SK-N-SH (cell line): ENCODE results near the gene PTPRK.

Source experiments
- CHD2 ChIP-seq: fragments of 150-350 bp; IDR thresholded peaks from 2 replicates; pipeline ENCODE4 v1.6.1; 2018; ENCODE audit warnings: low read length; ENCODE audit not compliant: partially characterized antibody
- CTCF ChIP-seq: fragments of 200-600 bp; sonication (generic); IDR thresholded peaks from 2 replicates; pipeline ENCODE4 v1.6.1; 2017; ENCODE audit warnings: antibody characterized with exemption, mild to moderate bottlenecking, moderate library complexity
- EZH2phosphoT487 ChIP-seq: fragments of 200-600 bp; sonication (generic); IDR thresholded peaks from 2 replicates; pipeline ENCODE4 v1.6.1; 2017; ENCODE audit warnings: low read depth, mixed run types, mild to moderate bottlenecking, antibody characterized with exemption, moderate library complexity, borderline replicate concordance
- FOSL2 ChIP-seq: IDR thresholded peaks from 2 replicates; pipeline ENCODE4 v1.4.0; 2012; ENCODE audit warnings: low read depth, mild to moderate bottlenecking, moderate library complexity, borderline replicate concordance
- GABPA ChIP-seq: IDR thresholded peaks from 2 replicates; pipeline ENCODE4 v1.4.0; 2012; ENCODE audit warnings: low read depth, mild to moderate bottlenecking
- USF1 ChIP-seq: IDR thresholded peaks from 2 replicates; pipeline ENCODE4 v1.4.0; 2012; ENCODE audit warnings: low read depth, borderline replicate concordance

GRCh38 chr6:128508588-128509296 is 11.7 kb downstream of the PTPRK start:
- TF ChIP-seq CTCF (no peak), FOSL2 (peak; percentile 84; the same call in 1 of the 2 replicates), USF1 (peak; percentile 54; the same call in 1 of the 2 replicates), GABPA (no peak), CHD2 (no peak), EZH2phosphoT487 (no peak)
